GM23338 (cell line): ENCODE data around the gene NECTIN1.

Experiments used
- POLR2AphosphoS5 ChIP-seq: IDR thresholded peaks from 2 replicates; pipeline ENCODE4 v1.6.1; 2016; ENCODE audit warnings: antibody characterized with exemption, low read depth
- TF ChIP-seq, protein P1 (sequence below): IDR thresholded peaks from one replicate; pipeline ENCODE4 v1.6.1; 2018; ENCODE audit warnings: antibody characterized with exemption; ENCODE audit not compliant: unreplicated experiment

DNA sequence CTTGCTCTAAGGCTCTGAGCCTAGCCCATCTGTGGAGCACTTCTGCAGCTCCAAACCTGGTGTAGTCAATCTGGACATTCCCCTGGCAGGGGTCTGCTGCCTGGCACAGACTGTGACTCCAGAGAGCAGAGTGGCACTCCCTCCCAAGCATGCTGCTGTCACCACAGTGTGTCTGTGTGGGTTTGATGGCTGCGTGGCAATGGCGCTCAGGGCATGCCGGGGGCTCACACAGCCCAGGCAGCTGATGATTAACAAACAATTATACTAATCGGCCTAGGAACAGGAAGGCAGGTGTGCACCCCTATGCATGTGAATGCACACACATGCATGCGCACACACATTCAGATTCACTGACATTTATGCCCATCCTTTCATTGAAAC lies 9.0 kb upstream of the NECTIN1 start:
- TF ChIP-seq, protein P1, sequence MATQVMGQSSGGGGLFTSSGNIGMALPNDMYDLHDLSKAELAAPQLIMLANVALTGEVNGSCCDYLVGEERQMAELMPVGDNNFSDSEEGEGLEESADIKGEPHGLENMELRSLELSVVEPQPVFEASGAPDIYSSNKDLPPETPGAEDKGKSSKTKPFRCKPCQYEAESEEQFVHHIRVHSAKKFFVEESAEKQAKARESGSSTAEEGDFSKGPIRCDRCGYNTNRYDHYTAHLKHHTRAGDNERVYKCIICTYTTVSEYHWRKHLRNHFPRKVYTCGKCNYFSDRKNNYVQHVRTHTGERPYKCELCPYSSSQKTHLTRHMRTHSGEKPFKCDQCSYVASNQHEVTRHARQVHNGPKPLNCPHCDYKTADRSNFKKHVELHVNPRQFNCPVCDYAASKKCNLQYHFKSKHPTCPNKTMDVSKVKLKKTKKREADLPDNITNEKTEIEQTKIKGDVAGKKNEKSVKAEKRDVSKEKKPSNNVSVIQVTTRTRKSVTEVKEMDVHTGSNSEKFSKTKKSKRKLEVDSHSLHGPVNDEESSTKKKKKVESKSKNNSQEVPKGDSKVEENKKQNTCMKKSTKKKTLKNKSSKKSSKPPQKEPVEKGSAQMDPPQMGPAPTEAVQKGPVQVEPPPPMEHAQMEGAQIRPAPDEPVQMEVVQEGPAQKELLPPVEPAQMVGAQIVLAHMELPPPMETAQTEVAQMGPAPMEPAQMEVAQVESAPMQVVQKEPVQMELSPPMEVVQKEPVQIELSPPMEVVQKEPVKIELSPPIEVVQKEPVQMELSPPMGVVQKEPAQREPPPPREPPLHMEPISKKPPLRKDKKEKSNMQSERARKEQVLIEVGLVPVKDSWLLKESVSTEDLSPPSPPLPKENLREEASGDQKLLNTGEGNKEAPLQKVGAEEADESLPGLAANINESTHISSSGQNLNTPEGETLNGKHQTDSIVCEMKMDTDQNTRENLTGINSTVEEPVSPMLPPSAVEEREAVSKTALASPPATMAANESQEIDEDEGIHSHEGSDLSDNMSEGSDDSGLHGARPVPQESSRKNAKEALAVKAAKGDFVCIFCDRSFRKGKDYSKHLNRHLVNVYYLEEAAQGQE = no peak
- no peak for TF ChIP-seq POLR2AphosphoS5
